ENCODE results near the gene TMEM138.
"Not testable (repeated sequence)": the region's sequence is repeated elsewhere in the genome, so short reads cannot be mapped to it uniquely, and the experiment has no call there.

Gene TMEM138

GRCh38 chr11:61364012-61364675 lies 2.0 kb downstream of the TMEM138 start:
- no peak for DNase-seq (ENCODE audit: low spot score)

GRCh38 chr11:61367406-61367805 lies 5.2 kb downstream of the TMEM138 start:
- DNase-seq (ENCODE audit: low spot score): peak; percentile 60

GRCh38 chr11:61368646-61369045 lies 6.5 kb downstream of the TMEM138 start:
- no peak for DNase-seq (ENCODE audit: low spot score)

- DNase-seq (ENCODE audit: low spot score): no peak
Measured at GRCh38 chr11:61369372-61370348, 7.5 kb downstream of the TMEM138 start.

- no peak for DNase-seq (ENCODE audit: low spot score)
Measured at GRCh38 chr11:61370349-61371005, 8.3 kb downstream of the TMEM138 start.

- DNase-seq (ENCODE audit: low spot score): no peak
Measured at GRCh38 chr11:61372659-61373420, 10.7 kb downstream of the TMEM138 start.

GRCh38 chr11:61375761-61376108 lies 13.6 kb downstream of the TMEM138 start:
- DNase-seq (ENCODE audit: low spot score): no peak

GRCh38 chr11:61377461-61378160 lies 15.4 kb downstream of the TMEM138 start:
- no peak for DNase-seq (ENCODE audit: low spot score)

GRCh38 chr11:61378713-61379313 lies 16.6 kb downstream of the TMEM138 start:
- no peak for DNase-seq (ENCODE audit: low spot score)

GRCh38 chr11:61380884-61381283 lies 18.7 kb downstream of the TMEM138 start:
- DNase-seq (ENCODE audit: low spot score): no peak

GRCh38 chr11:61383859-61384258 lies 21.7 kb downstream of the TMEM138 start:
- DNase-seq (ENCODE audit: low spot score): not testable (repeated sequence)

GRCh38 chr11:61384271-61385242 lies 22.4 kb downstream of the TMEM138 start:
- no peak for DNase-seq (ENCODE audit: low spot score)

- DNase-seq (ENCODE audit: low spot score): no peak
Measured at GRCh38 chr11:61390161-61390560, 28.0 kb downstream of the TMEM138 start.

GRCh38 chr11:61392981-61393595 lies 30.9 kb downstream of the TMEM138 start:
- peak; percentile 55 for DNase-seq (ENCODE audit: low spot score)

GRCh38 chr11:61401173-61401572 lies 39.0 kb downstream of the TMEM138 start:
- DNase-seq (ENCODE audit: low spot score): no peak

- DNase-seq (ENCODE audit: low spot score): no peak
Measured at GRCh38 chr11:61401573-61401972, 39.4 kb downstream of the TMEM138 start.

GRCh38 chr11:61403658-61404057 lies 41.5 kb downstream of the TMEM138 start:
- DNase-seq (ENCODE audit: low spot score): no peak

- DNase-seq (ENCODE audit: low spot score): no peak
Measured at GRCh38 chr11:61404103-61404502, 41.9 kb downstream of the TMEM138 start.

- DNase-seq (ENCODE audit: low spot score): no peak
Measured at GRCh38 chr11:61404641-61405040, 42.5 kb downstream of the TMEM138 start.
